ENCODE results near the gene TBR1.

DNA sequence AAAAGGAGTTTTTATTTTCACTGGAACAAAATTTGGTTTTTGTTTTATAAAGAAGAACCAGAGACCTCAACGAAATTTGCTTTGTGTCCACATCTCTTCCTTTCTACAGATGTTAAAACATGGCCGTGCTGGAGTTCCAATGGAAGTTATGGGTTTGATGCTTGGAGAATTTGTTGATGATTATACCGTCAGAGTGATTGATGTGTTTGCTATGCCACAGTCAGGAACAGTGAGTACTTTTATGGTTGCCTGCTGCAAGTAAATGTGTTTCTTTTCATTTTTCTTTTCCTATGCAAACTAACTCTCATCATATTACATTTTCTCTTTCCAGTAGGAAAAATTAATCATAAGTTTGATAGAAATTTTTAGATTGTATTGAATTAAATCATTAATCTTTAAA is 48.4 kb upstream of the TBR1 start:
- TF ChIP-seq, protein P1, sequence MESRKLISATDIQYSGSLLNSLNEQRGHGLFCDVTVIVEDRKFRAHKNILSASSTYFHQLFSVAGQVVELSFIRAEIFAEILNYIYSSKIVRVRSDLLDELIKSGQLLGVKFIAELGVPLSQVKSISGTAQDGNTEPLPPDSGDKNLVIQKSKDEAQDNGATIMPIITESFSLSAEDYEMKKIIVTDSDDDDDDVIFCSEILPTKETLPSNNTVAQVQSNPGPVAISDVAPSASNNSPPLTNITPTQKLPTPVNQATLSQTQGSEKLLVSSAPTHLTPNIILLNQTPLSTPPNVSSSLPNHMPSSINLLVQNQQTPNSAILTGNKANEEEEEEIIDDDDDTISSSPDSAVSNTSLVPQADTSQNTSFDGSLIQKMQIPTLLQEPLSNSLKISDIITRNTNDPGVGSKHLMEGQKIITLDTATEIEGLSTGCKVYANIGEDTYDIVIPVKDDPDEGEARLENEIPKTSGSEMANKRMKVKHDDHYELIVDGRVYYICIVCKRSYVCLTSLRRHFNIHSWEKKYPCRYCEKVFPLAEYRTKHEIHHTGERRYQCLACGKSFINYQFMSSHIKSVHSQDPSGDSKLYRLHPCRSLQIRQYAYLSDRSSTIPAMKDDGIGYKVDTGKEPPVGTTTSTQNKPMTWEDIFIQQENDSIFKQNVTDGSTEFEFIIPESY (IDR thresholded peaks at IDR 0.05), result no peak
- TF ChIP-seq, protein P2, sequence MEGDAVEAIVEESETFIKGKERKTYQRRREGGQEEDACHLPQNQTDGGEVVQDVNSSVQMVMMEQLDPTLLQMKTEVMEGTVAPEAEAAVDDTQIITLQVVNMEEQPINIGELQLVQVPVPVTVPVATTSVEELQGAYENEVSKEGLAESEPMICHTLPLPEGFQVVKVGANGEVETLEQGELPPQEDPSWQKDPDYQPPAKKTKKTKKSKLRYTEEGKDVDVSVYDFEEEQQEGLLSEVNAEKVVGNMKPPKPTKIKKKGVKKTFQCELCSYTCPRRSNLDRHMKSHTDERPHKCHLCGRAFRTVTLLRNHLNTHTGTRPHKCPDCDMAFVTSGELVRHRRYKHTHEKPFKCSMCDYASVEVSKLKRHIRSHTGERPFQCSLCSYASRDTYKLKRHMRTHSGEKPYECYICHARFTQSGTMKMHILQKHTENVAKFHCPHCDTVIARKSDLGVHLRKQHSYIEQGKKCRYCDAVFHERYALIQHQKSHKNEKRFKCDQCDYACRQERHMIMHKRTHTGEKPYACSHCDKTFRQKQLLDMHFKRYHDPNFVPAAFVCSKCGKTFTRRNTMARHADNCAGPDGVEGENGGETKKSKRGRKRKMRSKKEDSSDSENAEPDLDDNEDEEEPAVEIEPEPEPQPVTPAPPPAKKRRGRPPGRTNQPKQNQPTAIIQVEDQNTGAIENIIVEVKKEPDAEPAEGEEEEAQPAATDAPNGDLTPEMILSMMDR (IDR thresholded peaks at IDR 0.05; ENCODE audit: low read depth, low read length, missing input control), result no peak
- TF ChIP-seq YY1 (IDR thresholded peaks at IDR 0.05) (no peak), RAD21 (IDR thresholded peaks at IDR 0.05) (no peak), TAF1 (conservative IDR thresholded peaks at IDR 0.05) (no peak), GABPA (IDR thresholded peaks at IDR 0.05 in 1 of 2, conservative IDR thresholded peaks at IDR 0.05 in 1 of 2) (no peak), HNF4G (IDR thresholded peaks at IDR 0.05) (no peak), EGR1 (IDR thresholded peaks at IDR 0.05; ENCODE audit: low read depth in 2 of 2) (no peak), JUND (IDR thresholded peaks at IDR 0.05) (no peak), SP1 (IDR thresholded peaks at IDR 0.05) (no peak)
- TF ChIP-seq, protein P3, sequence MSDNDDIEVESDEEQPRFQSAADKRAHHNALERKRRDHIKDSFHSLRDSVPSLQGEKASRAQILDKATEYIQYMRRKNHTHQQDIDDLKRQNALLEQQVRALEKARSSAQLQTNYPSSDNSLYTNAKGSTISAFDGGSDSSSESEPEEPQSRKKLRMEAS (IDR thresholded peaks at IDR 0.05), result no peak
- TF ChIP-seq, protein P4, sequence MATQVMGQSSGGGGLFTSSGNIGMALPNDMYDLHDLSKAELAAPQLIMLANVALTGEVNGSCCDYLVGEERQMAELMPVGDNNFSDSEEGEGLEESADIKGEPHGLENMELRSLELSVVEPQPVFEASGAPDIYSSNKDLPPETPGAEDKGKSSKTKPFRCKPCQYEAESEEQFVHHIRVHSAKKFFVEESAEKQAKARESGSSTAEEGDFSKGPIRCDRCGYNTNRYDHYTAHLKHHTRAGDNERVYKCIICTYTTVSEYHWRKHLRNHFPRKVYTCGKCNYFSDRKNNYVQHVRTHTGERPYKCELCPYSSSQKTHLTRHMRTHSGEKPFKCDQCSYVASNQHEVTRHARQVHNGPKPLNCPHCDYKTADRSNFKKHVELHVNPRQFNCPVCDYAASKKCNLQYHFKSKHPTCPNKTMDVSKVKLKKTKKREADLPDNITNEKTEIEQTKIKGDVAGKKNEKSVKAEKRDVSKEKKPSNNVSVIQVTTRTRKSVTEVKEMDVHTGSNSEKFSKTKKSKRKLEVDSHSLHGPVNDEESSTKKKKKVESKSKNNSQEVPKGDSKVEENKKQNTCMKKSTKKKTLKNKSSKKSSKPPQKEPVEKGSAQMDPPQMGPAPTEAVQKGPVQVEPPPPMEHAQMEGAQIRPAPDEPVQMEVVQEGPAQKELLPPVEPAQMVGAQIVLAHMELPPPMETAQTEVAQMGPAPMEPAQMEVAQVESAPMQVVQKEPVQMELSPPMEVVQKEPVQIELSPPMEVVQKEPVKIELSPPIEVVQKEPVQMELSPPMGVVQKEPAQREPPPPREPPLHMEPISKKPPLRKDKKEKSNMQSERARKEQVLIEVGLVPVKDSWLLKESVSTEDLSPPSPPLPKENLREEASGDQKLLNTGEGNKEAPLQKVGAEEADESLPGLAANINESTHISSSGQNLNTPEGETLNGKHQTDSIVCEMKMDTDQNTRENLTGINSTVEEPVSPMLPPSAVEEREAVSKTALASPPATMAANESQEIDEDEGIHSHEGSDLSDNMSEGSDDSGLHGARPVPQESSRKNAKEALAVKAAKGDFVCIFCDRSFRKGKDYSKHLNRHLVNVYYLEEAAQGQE (IDR thresholded peaks at IDR 0.05), result no peak
- TF ChIP-seq, protein P5, sequence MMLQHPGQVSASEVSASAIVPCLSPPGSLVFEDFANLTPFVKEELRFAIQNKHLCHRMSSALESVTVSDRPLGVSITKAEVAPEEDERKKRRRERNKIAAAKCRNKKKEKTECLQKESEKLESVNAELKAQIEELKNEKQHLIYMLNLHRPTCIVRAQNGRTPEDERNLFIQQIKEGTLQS (IDR thresholded peaks at IDR 0.05), result no peak

Measured in liver (tissue), 3 donors.